MM.1S (cell line): ENCODE results near the gene RPF1.

Experiments used
- DNase-seq: peaks from one replicate; pipeline ENCODE4 v3.0.0-alpha.2; 2015
- H2AFZ ChIP-seq: fragments of 300-600 bp; sonication (generic); 2 replicates; pipeline ENCODE4 v1.6.0; 2016; ENCODE audit warnings: antibody characterized with exemption, low read length
- H3F3A ChIP-seq: fragments of 300-600 bp; sonication (generic); 2 replicates; pipeline ENCODE4 v1.6.1; 2016; ENCODE audit warnings: mild to moderate bottlenecking, antibody characterized with exemption, low read length, moderate library complexity, mixed read lengths; ENCODE audit not compliant: insufficient read depth
- H3K27ac ChIP-seq: fragments of 300-600 bp; sonication (generic); 2 replicates; pipeline ENCODE4 v1.5.1; 2016; ENCODE audit warnings: mild to moderate bottlenecking, low read length
- H3K27me3 ChIP-seq: fragments of 300-600 bp; sonication (generic); replicated peaks from 2 replicates; pipeline ENCODE4 v1.6.0; 2016; ENCODE audit warnings: low read length; ENCODE audit not compliant: insufficient read depth
- H3K36me3 ChIP-seq: fragments of 300-600 bp; sonication (generic); replicated peaks from 2 replicates; pipeline ENCODE4 v1.6.1; 2016; ENCODE audit warnings: mild to moderate bottlenecking, low read length, mixed read lengths; ENCODE audit not compliant: insufficient read depth
- H3K4me1 ChIP-seq: fragments of 300-600 bp; sonication (generic); 2 replicates; pipeline ENCODE4 v1.6.1; 2016; ENCODE audit warnings: low read length, mixed read lengths
- H3K4me2 ChIP-seq: fragments of 300-600 bp; sonication (generic); 2 replicates; pipeline ENCODE4 v1.6.0; 2016; ENCODE audit warnings: low read depth, low read length
- H3K4me3 ChIP-seq: fragments of 300-600 bp; sonication (generic); 2 replicates; pipeline ENCODE4 v1.5.1; 2016; ENCODE audit warnings: low read length, mixed read lengths
- H3K79me2 ChIP-seq: fragments of 300-600 bp; sonication (generic); 2 replicates; pipeline ENCODE4 v1.6.1; 2016; ENCODE audit warnings: mixed run types, low read length, mixed read lengths
- H3K9ac ChIP-seq: fragments of 300-600 bp; sonication (generic); 2 replicates; pipeline ENCODE4 v1.6.1; 2016; ENCODE audit warnings: low read length, mixed read lengths
- H3K9me2 ChIP-seq: fragments of 300-600 bp; sonication (generic); replicated peaks from 2 replicates; pipeline ENCODE4 v1.6.1; 2016; ENCODE audit warnings: mild to moderate bottlenecking, low read length, mixed read lengths; ENCODE audit not compliant: insufficient read depth
- H3K9me3 ChIP-seq: fragments of 300-600 bp; sonication (generic); replicated peaks from 2 replicates; pipeline ENCODE4 v1.6.1; 2016; ENCODE audit warnings: mild to moderate bottlenecking, low read length, mixed read lengths; ENCODE audit not compliant: insufficient read depth
- H4K20me1 ChIP-seq: fragments of 300-600 bp; sonication (generic); 2 replicates; pipeline ENCODE4 v1.6.1; 2016; ENCODE audit warnings: mild to moderate bottlenecking, low read length, moderate library complexity, mixed read lengths; ENCODE audit not compliant: insufficient read depth
- EZH2 ChIP-seq: fragments of 300-600 bp; sonication (generic); optimal IDR thresholded peaks from 2 replicates; pipeline ENCODE3; 2017; ENCODE audit warnings: low read depth, mild to moderate bottlenecking, antibody characterized with exemption, low read length, mixed read lengths
- EZH2phosphoT487 ChIP-seq: fragments of 300-600 bp; sonication (generic); IDR thresholded peaks from 2 replicates; pipeline ENCODE4 v1.6.1; 2018; ENCODE audit warnings: antibody characterized with exemption, low read length
- TF ChIP-seq, protein P1 (sequence below): fragments of 300-600 bp; sonication (generic); IDR thresholded peaks from 2 replicates; pipeline ENCODE4 v1.5.1; 2016; ENCODE audit warnings: antibody characterized with exemption, low read length, mixed read lengths

RPF1 gene, protein sequence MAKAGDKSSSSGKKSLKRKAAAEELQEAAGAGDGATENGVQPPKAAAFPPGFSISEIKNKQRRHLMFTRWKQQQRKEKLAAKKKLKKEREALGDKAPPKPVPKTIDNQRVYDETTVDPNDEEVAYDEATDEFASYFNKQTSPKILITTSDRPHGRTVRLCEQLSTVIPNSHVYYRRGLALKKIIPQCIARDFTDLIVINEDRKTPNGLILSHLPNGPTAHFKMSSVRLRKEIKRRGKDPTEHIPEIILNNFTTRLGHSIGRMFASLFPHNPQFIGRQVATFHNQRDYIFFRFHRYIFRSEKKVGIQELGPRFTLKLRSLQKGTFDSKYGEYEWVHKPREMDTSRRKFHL

DNA sequence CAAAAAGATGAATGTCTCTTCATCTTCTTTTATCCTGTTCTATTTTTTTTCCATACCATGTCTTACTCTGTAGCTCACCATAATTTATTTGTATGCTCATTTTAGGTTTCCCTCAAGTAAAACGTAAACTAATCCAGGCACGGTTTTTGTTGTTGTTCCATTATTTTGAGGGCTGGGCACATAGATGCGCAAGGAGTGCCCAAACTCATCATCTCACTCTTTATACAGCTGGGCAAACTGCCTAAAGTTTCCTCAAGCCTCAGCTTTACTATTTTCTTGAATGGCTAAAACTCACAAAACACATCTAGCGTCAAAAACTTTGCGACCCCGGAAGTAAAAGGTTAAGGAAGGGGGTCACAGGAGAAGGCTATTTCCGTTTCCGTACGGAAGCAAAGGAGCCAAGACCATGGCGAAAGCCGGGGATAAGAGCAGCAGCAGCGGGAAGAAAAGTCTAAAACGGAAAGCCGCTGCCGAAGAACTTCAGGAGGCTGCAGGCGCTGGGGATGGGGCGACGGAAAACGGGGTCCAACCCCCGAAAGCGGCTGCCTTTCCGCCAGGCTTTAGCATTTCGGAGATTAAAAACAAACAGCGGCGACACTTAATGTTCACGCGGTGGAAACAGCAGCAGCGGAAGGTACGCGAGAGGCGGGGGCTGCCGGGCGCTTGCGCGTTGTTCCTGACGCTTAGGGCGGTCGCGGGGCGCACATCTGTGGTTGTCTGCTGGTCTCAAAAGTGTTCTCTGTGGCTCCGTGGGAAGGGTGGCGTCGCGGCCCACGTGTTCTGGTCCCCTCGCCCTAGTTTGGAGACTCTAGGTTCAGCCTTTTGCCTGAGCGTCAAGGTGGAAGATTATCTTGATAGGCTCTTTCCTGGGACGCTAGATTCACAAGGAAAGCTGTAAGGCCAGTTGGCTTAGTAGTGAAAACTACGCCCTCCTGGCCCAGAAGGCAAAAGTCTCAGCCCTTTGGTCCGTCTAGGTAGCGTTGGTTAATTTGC is at the start of gene RPF1:
RPF1 (plus strand) TSS at position 391 of the 993 bp plus-strand sequence; CDS start at position 407, 16 bp downstream.
- peak within 1 kb of the TSS; percentile 76 for H3K4me2 ChIP-seq
- TF ChIP-seq EZH2 (no peak), EZH2phosphoT487 (no peak)
- TF ChIP-seq, protein P1, sequence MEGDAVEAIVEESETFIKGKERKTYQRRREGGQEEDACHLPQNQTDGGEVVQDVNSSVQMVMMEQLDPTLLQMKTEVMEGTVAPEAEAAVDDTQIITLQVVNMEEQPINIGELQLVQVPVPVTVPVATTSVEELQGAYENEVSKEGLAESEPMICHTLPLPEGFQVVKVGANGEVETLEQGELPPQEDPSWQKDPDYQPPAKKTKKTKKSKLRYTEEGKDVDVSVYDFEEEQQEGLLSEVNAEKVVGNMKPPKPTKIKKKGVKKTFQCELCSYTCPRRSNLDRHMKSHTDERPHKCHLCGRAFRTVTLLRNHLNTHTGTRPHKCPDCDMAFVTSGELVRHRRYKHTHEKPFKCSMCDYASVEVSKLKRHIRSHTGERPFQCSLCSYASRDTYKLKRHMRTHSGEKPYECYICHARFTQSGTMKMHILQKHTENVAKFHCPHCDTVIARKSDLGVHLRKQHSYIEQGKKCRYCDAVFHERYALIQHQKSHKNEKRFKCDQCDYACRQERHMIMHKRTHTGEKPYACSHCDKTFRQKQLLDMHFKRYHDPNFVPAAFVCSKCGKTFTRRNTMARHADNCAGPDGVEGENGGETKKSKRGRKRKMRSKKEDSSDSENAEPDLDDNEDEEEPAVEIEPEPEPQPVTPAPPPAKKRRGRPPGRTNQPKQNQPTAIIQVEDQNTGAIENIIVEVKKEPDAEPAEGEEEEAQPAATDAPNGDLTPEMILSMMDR = no peak
- peaks cover 32% of the 10 kb centered on the region for H3K79me2 ChIP-seq
- no peaks in the 10 kb centered on the region for H4K20me1 ChIP-seq
- H3K27me3 ChIP-seq = no peaks in the 10 kb centered on the region
- peak within 1 kb of the TSS; percentile 99 for H2AFZ ChIP-seq
- peak within 1 kb of the TSS; percentile 71 for H3K9ac ChIP-seq
- no peaks in the 10 kb centered on the region; the same call in 1 of the 2 replicates for H3K36me3 ChIP-seq
- no peaks in the 10 kb centered on the region for H3K9me2 ChIP-seq
- DNase-seq = peak; percentile 66
- peak within 1 kb of the TSS; percentile 79; the same call in 1 of the 2 replicates for H3K27ac ChIP-seq
- H3F3A ChIP-seq = 0 out of 2 replicates have a peak, but pooled peaks cover 2% of the 10 kb centered on the region
- H3K9me3 ChIP-seq = no peaks in the 10 kb centered on the region; the same call in 1 of the 2 replicates
- H3K4me3 ChIP-seq = peak within 1 kb of the TSS; percentile 78
- H3K4me1 ChIP-seq = no peaks in the 10 kb centered on the region

DNA sequence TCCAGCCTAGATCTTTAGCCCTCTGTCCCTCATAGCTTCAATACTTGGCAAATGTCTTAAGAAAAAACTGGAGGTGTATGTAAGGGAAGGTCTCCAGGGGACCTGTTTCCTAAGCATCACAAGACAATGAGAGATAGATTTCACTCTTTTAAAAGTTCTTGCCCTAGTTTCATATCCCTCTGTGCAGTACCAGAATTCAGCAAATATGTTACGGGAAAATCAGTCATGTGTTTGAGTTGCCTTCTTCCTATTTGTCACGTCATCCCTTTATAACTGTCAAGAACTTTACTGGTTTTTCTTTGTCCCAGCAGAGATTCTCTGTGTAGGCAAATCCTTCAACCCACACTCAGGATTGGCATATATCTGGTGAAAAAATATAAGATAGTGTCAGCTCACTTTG is 48.5 kb upstream of the RPF1 start:
- H3K79me2 ChIP-seq = no peaks in the 10 kb centered on the region
- H3K4me3 ChIP-seq = no peak overlapping the region
- H3K27me3 ChIP-seq = no peaks in the 10 kb centered on the region
- H2AFZ ChIP-seq = no peak overlapping the region
- H3K4me1 ChIP-seq = no peaks in the 10 kb centered on the region
- H3K36me3 ChIP-seq = no peaks in the 10 kb centered on the region
- no peaks in the 10 kb centered on the region for H3F3A ChIP-seq
- no peak for DNase-seq
- H3K9ac ChIP-seq = no peak overlapping the region
- H3K4me2 ChIP-seq = no peak overlapping the region
- no peak overlapping the region for H3K27ac ChIP-seq
- no peaks in the 10 kb centered on the region for H4K20me1 ChIP-seq
- H3K9me2 ChIP-seq = no peaks in the 10 kb centered on the region
- no peaks in the 10 kb centered on the region for H3K9me3 ChIP-seq
- TF ChIP-seq, protein P1 = no peak
- TF ChIP-seq EZH2phosphoT487 = no peak
- no peak for TF ChIP-seq EZH2

DNA sequence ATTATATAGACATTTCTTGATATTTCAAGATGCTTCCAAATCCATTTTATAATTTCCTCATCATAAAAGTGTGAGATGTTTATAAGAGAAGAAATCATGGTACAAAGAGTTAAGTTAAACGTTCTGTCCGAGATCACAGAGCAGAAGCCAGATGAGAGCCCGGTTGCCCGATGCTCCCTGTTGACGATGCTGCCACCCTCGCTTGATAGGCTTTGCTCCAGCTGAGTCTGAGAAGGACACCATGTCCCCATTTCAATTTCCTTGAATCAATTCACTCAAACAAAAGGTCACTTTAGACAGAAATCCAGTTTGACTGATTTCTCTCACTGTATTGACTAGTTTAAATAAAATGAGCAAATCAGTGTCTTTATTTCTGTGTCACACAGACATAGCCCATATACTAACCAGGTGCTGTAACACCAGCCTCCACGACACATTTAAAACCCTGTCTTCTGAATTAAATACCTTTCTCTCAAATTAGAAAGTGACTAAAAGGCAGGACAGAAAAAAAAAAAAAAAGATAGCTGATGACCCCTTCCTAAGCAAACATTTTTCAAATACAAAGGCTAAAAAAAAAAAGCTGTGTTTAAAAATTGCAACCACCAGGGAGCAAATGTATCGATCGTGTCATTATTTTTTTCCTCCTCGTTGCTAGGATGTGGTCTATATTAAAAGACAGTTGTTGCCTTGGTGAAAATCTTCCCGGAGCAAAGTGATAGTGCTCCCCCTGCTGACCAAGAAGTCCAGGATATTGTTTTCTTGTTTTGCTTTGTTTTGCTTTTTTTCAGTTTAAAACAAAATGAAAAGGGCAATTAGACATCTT is 45.6 kb upstream of the RPF1 start:
- H3K79me2 ChIP-seq = no peaks in the 10 kb centered on the region
- H3K4me2 ChIP-seq = peak overlapping the region; percentile 47; the same call in 1 of the 2 replicates
- H3K9ac ChIP-seq = no peak overlapping the region; the same call in 1 of the 2 replicates
- H3K27me3 ChIP-seq = no peaks in the 10 kb centered on the region
- no peaks in the 10 kb centered on the region for H4K20me1 ChIP-seq
- H3K27ac ChIP-seq = no peak overlapping the region
- DNase-seq = peak; percentile 52
- no peaks in the 10 kb centered on the region for H3K36me3 ChIP-seq
- no peaks in the 10 kb centered on the region for H3F3A ChIP-seq
- H3K9me3 ChIP-seq = no peaks in the 10 kb centered on the region
- TF ChIP-seq EZH2phosphoT487 = no peak
- TF ChIP-seq, protein P1 = peak; percentile 54
- no peak overlapping the region for H3K4me3 ChIP-seq
- no peaks in the 10 kb centered on the region for H3K4me1 ChIP-seq
- H3K9me2 ChIP-seq = no peaks in the 10 kb centered on the region
- 0 out of 2 replicates have a peak overlapping the region, but pooled peaks have one; percentile 19 for H2AFZ ChIP-seq
